NCI-H2081 treated with DMSO at 0.1 percent for 48 hours (cell line): ENCODE measurements around the gene PRKAG1.
A peak's percentile ranks its signal among the peaks of the same experiment; 100 is the strongest.

Experiments
- DNase-seq: peaks from one replicate; lab custom pipeline; 2025; lab: John Stamatoyannopoulos, UW

Gene PRKAG1

DNA sequence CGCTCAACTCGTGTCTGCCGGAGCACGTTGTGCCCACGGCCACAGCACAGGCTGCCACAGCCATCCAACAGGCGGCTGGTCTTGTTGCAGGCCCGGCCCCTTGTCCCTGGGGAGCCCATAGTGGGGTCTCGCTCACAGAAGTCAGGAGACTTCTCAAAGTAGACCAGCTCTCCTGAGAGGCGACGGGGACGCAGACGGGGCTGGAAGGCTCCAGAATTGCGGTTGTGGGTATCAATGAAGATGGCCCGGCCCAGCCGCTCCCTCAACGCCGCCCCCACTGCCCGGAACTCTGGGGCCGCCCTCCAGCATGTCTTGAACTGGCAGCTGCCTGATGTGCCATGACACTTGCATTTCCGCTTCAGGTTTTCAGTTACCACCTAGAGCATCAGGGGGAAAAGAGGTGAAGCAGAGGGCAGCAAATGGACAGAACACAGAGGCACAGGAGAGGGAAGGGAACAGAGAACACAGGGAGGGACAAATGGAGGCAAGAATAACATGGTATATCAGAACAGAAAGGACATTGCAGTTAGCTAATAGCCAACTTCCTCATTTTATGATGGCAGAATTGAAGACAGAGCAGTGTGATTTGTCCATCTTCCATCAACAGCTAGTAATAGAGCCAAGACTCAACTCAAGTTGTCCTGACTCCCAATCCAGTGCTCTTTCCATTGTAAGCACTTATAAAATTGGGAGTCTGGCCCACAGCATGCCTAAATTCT lies 52.2 kb downstream of the PRKAG1 start:
- no peak for DNase-seq

DNA sequence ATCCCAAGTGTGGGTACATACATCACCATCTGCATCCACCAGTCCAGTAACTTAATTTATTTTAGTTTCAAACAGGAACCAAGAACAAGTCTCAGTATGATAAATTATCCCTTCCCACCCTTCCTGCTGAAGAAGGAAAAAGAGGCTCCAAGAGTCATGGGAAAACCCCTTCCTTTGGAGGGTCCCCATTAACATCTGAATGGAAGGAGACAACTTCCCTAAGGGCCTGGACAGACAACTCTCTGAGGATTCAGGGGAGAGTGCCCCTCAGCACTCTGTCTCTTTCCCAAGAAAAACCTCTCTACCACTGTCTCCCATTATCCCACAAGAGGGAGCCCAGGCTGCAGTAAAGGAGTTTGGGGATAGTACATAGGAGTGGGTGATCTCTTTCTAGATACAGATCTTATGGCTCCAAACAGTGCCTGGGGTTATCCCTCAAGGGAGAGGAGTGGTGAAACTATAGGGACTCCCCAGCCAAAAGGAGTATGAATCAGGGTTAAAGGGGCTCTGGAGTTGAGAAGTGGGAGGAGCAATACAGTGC lies 53.2 kb downstream of the PRKAG1 start:
- DNase-seq: no peak

DNA sequence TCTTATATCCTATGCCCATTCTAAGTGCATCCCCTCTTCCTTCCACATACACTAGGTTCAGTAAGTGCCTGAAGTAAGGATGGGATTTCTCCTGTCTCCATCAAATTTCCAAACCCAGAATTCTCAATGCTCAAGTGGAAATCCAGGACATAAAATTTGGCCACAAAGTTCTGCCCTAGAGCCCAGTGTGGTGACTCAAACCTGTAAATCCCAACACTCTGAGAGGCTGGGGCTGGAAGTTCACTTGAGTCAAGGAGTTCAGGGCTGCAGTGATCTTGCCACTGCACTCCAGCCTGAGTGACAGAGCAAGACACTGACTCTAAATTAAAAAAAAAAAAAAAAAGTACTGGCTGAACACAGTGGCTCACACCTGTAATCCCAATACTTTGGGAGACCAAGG lies 56.8 kb downstream of the PRKAG1 start:
- no peak for DNase-seq

DNA sequence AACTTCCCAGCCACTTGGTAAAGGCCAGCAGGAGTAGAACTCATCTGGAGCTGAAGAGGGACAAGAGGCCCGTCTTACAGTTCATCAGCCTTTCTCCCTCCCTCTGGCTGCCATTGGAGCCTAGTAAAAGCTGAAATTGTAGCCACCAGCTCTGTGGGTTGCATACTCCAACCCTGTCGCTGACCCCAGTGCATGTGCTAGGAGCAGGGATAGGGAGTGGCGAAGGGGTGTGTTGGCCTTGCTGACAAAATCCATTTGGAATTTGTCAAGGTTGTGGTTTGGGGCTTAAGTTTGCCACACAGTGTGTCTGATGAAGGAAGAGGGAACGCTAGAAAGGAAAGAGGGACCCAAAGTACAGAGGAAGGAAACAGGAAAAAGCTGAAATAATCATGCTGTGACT lies 57.2 kb downstream of the PRKAG1 start:
- no peak for DNase-seq

DNA sequence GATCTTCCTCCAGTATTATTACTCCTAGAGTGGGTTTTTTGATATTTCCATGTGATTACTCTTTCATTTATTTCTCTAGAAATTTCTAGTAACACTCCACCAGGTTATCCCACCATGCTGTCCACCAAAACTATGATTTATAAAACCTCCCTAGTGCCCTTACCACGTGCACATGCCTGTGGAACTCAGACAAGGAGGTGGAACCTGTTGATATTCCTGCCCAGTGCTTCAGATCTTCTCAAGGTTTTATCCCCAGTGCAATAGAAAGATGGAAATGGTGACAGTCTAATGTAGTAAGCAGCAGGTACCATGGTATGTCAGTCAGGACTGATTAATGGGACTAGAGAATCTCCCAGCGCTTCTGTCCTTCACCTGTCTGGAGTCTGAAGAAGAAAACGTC lies 57.7 kb downstream of the PRKAG1 start:
- no peak for DNase-seq

DNA sequence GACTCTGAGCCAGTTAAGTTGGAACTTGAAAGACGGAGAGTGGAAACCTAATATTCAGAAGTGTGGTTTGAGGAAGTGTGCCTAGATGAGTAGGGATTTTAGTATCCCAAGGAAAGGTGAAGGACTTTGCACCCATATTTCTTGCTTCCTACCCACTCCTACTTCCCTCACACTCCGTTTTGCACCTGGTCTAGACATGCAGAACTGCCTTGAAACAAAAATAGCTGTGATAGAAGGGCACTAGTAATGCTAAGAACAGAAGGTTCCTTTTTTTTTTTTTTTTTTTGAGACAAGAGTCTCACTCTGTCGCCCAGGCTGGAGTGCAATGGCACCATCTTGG lies 60.6 kb downstream of the PRKAG1 start:
- no peak for DNase-seq

DNA sequence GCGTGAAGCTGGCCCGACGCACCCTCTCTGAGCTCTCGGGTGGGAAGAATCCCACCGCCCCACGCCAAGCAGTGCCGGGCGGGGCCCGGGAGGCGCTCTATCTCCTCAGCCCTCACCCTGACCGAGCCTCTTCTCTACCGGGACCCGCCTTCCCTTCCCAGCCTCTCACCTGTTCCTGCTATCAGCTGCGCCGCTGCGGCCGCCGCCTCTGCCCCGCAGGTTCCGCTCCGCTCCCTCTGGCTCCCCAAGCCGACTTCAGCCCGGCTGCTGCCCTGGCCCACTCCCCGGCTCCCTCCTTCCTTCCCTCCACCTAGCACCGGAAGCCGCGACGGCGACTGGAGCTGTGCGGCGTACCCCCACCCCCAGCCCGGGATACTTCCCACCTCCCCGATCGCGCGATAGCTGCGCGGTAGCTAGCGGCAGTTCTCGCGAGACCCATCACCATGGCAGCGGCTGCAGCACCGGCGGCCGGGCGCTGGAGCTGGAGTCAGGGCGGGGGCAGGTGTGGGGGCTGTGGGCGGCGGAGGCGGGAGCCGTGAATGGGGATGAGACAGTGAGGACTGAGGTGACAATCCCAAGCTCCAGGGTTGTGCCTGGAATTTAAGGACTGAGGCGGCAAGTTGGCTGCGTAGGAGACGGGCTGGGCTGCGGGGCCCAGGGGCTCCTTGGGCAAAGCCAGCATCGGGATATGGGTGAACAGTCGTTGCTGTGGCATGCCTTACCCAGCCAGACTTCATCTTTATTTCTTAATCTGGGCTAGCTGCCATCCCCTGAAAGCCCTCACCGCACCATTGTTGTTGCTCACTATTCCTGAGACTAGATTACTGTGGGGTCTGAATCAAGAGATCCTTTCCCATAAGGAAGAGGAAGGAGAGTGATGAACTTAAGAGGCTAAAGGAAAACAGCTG lies 61.2 kb downstream of the PRKAG1 start, which contains the start of gene ARF3:
Gene ARF3 (minus strand): TSS at position 347 of the 908 bp plus-strand sequence. CDS start 16,392 bp downstream, outside the sequence.
- DNase-seq: peak; percentile 87

DNA sequence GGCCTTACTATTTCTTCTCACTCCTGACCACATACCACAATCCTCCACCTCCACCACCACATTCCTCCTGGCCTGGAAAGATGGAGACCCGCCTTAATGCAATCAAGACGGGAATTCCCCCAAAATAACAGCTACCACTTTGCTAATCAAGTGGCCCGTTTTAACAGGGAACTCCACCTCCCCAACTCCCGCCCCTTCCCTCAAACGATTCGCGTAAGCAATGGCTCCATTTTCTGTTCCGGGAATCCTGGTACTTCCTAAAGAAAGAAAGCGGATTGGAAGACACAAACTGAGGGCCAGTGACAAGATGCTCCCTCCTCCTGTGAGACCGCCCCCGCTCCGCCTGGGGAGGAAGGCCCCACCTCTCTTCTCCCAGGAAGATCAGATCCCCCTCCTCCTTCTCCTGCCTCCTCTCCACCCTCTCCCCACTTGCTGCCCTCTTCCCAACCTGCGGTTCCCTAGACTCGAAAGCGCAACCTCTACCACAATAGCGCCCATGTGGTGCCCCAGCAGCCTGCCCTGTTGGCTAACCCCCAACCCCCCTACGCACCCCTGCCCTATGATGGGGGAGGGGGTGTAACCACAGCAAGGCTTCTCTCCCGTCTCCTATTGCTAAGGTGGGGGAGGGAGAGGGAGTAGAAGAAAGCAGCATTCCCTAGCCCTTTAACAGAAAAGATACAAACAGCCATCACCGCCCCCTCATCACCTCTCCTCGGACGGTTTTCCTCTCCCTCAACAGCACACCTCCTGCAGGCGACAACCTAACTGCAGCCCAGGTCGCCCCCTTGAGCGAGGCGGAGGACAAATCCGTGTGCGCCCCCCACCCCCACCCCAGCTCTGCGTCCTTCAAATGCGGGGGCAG lies 62.1 kb downstream of the PRKAG1 start:
- peak; percentile 63 for DNase-seq

DNA sequence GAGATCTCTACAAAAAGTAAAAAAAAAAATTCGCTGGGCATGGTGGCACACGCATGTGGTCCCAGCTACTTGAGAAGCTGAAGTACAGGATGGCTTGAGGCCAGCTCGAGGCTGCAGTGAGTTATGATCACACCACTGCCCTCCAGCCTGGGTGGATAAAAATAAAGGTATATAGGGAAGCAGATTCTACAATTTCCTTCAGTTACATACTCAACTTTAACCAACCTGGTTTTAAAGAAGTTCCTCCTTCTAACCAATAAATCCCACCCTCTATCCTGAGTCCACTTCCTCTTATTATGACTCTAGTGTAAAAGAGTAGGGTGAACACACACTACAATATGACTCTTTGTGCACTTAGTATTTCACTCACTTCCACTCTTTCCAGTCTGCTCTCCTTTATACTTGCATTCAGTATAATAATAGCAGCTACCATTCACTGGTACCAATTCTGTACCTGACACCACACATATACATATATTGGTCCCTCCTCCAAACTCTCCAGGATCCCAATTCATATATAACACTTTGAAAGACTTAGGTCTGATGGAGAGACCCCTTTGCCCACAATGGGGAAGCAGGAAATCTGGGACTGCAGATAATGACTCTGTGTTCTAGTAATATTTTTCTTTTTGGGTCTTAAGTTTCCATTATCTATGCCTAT lies 63.6 kb downstream of the PRKAG1 start:
- no peak for DNase-seq

DNA sequence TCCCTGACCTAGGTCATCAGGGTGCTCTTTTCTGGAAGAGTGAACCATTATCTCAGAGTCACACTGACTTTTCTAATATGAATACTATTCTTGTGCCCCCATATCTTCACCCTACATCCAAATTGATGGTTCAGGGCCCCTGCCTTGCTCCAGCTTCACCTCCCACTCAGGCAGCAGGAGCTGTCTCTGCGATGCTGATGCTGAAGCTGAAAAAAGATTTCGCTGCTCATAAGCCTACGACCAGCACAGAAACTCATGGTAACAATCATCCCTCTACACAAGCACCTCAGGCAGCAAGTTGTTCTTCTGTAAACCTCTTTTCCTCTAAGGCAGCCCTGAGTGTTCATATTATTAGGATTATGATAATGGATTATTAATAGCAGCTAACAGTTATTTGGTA lies 64.5 kb downstream of the PRKAG1 start:
- no peak for DNase-seq

DNA sequence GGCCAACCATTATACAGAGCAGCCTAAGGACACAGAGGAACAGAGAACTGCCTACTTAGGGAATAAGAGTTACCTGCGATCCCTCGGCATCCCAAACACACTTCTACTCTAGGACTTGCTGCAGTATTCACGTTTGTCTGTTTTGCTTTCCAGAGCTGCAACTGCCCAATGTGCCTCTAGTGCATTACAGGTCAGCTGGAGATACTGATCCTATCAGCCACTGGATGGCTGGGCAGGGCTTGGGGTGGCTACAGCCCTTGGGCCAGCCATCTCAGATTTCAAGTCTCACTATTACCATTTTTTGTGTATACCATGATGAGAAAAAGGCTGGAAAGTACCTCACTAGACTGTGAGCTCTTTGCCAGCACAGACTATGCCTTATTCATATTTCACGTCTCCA lies 65.9 kb downstream of the PRKAG1 start:
- DNase-seq: no peak
